ENCODE results near the gene RBM26. TPM values are rescaled to one million over a fixed set of nuclear protein-coding genes. Genes with fewer than 3 reads are reported as not detected.

Gene RBM26
- total RNA-seq, 1 experiment from 2014 or later, result 60.4 TPM

DNA sequence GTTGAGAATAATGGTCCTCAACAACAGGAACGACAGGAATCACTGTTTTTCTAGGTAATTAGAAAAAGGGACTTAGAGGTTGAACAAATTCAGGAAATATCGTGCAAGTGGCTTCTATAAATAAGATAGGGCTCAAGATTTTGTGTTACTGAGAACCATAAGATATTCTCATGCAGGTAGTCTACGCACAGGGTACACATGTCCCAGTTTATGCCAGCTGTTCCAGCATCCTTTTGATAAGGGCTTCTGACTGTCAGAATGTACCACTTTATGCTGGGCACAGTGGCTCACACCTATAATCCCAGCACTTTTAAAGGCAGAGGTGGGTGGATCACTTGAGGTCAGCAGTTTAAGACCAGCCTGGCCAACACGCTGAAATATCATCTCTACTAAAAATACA lies 32.1 kb downstream of the RBM26 start:
- ChIA-PET POLR2A (no interaction called here), CTCF (no interaction called here)
- Mint-ChIP-seq H3K4me3 (ENCODE audit: unreplicated experiment) (no peak overlapping the region), H3K9me3 (ENCODE audit: unreplicated experiment) (no peaks in the 10 kb centered on the region), H3K27me3 (ENCODE audit: insufficient read depth, unreplicated experiment) (no peaks in the 10 kb centered on the region), H3K4me1 (ENCODE audit: low read depth, unreplicated experiment) (no peaks in the 10 kb centered on the region), H3K36me3 (ENCODE audit: insufficient read depth, unreplicated experiment) (peaks cover 52% of the 10 kb centered on the region), H3K27ac (ENCODE audit: unreplicated experiment) (no peak overlapping the region)
- H3K4me3 ChIP-seq (ENCODE audit: low read depth, low read length), result no peak overlapping the region
- H3K36me3 ChIP-seq (ENCODE audit: control insufficient read depth, insufficient read depth, low read length), result no peaks in the 10 kb centered on the region; the same call in 1 of the 2 replicates
- no peak for DNase-seq
- H3K9me3 ChIP-seq, result no peaks in the 10 kb centered on the region
- no peaks in the 10 kb centered on the region for H3K27me3 ChIP-seq (replicated peaks; ENCODE audit: control insufficient read depth, insufficient read depth, low read length)
- no peaks in the 10 kb centered on the region for H3K4me1 ChIP-seq
- TF ChIP-seq, protein P1, sequence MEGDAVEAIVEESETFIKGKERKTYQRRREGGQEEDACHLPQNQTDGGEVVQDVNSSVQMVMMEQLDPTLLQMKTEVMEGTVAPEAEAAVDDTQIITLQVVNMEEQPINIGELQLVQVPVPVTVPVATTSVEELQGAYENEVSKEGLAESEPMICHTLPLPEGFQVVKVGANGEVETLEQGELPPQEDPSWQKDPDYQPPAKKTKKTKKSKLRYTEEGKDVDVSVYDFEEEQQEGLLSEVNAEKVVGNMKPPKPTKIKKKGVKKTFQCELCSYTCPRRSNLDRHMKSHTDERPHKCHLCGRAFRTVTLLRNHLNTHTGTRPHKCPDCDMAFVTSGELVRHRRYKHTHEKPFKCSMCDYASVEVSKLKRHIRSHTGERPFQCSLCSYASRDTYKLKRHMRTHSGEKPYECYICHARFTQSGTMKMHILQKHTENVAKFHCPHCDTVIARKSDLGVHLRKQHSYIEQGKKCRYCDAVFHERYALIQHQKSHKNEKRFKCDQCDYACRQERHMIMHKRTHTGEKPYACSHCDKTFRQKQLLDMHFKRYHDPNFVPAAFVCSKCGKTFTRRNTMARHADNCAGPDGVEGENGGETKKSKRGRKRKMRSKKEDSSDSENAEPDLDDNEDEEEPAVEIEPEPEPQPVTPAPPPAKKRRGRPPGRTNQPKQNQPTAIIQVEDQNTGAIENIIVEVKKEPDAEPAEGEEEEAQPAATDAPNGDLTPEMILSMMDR (IDR thresholded peaks at IDR 0.05; ENCODE audit: insufficient read depth in 1 of 2, low read depth in 1 of 2, low read length in 1 of 2, severe bottlenecking in 1 of 2, unreplicated experiment in 1 of 2), result no peak
- intact Hi-C loops (cut with micrococcal nuclease; ENCODE audit: unreplicated experiment), result no loop called here
- no TSS peak for BruUV-seq (replicated peaks)

DNA sequence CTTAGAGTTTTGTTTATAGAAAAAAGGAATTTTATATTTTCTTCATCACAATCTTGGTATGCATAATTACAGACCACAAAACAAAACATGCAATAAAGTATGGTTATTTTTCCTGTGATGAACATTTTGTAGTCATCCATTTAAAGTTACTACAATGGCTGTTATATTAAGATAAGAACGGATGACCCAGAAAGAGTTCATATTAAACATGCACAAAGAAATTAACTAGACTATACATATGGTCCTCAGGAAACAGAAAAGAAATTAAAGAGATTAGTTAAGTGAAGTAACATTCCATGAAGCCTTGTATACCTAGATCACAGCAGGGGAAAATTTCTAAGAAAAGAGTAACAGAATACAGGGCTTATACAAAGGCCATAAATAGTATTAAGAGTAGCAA lies 36.8 kb downstream of the RBM26 start:
- no peak overlapping the region for H3K4me3 Mint-ChIP-seq (ENCODE audit: unreplicated experiment)
- H3K4me1 ChIP-seq, result no peaks in the 10 kb centered on the region
- no peaks in the 10 kb centered on the region for H3K9me3 Mint-ChIP-seq (ENCODE audit: unreplicated experiment)
- TF ChIP-seq, protein P1 (IDR thresholded peaks at IDR 0.05; ENCODE audit: insufficient read depth in 1 of 2, low read depth in 1 of 2, low read length in 1 of 2, severe bottlenecking in 1 of 2, unreplicated experiment in 1 of 2), result no peak
- intact Hi-C loops (cut with micrococcal nuclease; ENCODE audit: unreplicated experiment), result no loop called here
- no peak overlapping the region for H3K4me3 ChIP-seq (ENCODE audit: low read depth, low read length)
- H3K36me3 Mint-ChIP-seq (ENCODE audit: insufficient read depth, unreplicated experiment), result peaks cover 75% of the 10 kb centered on the region
- no peak for DNase-seq
- ChIA-PET CTCF (no interaction called here), POLR2A (no interaction called here)
- H3K27me3 ChIP-seq (replicated peaks; ENCODE audit: control insufficient read depth, insufficient read depth, low read length), result no peaks in the 10 kb centered on the region
- peaks cover 3% of the 10 kb centered on the region for H3K36me3 ChIP-seq (ENCODE audit: control insufficient read depth, insufficient read depth, low read length)
- no TSS peak for BruUV-seq (replicated peaks)
- no peak overlapping the region for H3K27ac Mint-ChIP-seq (ENCODE audit: unreplicated experiment)
- no peaks in the 10 kb centered on the region for H3K9me3 ChIP-seq
- no peaks in the 10 kb centered on the region for H3K4me1 Mint-ChIP-seq (ENCODE audit: low read depth, unreplicated experiment)
- H3K27me3 Mint-ChIP-seq (ENCODE audit: insufficient read depth, unreplicated experiment), result no peaks in the 10 kb centered on the region

DNA sequence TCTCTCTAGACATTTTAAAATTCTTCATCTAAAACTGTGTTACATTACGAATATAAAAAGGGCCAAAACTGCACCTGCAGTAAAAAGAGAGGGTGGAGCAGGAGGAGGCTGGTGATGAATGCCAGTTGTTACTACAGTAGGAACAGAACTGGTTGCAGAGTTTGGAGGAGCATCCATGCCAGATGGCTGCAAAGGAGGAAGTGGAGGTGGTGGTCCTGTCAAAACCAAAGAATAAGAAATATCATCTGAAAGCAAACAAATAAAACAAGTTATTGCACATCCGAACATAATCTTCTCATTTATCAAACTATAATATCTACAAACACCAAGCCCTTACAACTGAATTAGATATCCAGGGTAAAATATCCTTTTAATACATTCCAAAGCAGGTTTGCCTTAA lies 40.1 kb downstream of the RBM26 start:
- H3K27me3 ChIP-seq (replicated peaks; ENCODE audit: control insufficient read depth, insufficient read depth, low read length), result no peaks in the 10 kb centered on the region
- ChIA-PET CTCF (no interaction called here), POLR2A (no interaction called here)
- no peaks in the 10 kb centered on the region for H3K27me3 Mint-ChIP-seq (ENCODE audit: insufficient read depth, unreplicated experiment)
- H3K36me3 Mint-ChIP-seq (ENCODE audit: insufficient read depth, unreplicated experiment), result peaks cover 81% of the 10 kb centered on the region
- H3K4me1 Mint-ChIP-seq (ENCODE audit: low read depth, unreplicated experiment), result peaks cover 13% of the 10 kb centered on the region
- H3K9me3 Mint-ChIP-seq (ENCODE audit: unreplicated experiment), result no peaks in the 10 kb centered on the region
- no TSS peak for BruUV-seq (replicated peaks)
- DNase-seq, result no peak
- no peak overlapping the region for H3K4me3 ChIP-seq (ENCODE audit: low read depth, low read length)
- no peaks in the 10 kb centered on the region for H3K9me3 ChIP-seq
- H3K4me3 Mint-ChIP-seq (ENCODE audit: unreplicated experiment), result no peak overlapping the region
- intact Hi-C loops (cut with micrococcal nuclease; ENCODE audit: unreplicated experiment), result no loop called here
- TF ChIP-seq, protein P1 (IDR thresholded peaks at IDR 0.05; ENCODE audit: insufficient read depth in 1 of 2, low read depth in 1 of 2, low read length in 1 of 2, severe bottlenecking in 1 of 2, unreplicated experiment in 1 of 2), result no peak
- no peak overlapping the region for H3K27ac Mint-ChIP-seq (ENCODE audit: unreplicated experiment)
- no peaks in the 10 kb centered on the region; the same call in 1 of the 2 replicates for H3K4me1 ChIP-seq
- H3K36me3 ChIP-seq (ENCODE audit: control insufficient read depth, insufficient read depth, low read length), result peaks cover 3% of the 10 kb centered on the region

Data from Caco-2 (cell line).